Right lobe of liver (tissue), 4 donors: ENCODE data around the gene SYAP1.

Experiments
- POLR2A ChIP-seq: fragments of 450-650 bp; IDR thresholded peaks from one replicate; pipeline ENCODE4 v1.6.1; 2017; ENCODE audit warnings: antibody characterized with exemption, mild to moderate bottlenecking
- TF ChIP-seq, protein P1 (sequence below), 4 donors: fragments of 200-600 bp in 3 of 4; fragments of 450-650 bp in 1 of 4; IDR thresholded peaks; one replicate each; pipeline versions ENCODE4 v1.5.1 to v1.8.0; 2016 to 2022; ENCODE audit warnings: antibody characterized with exemption in 4 of 4, mild to moderate bottlenecking in 2 of 4
- donor health status: DM: no; HTN: no; CAD: no.
- donor health status: DM: no; HTN: no; CAD: no.
- donor health status: DM: no; HTN: yes; CAD: no.

DNA sequence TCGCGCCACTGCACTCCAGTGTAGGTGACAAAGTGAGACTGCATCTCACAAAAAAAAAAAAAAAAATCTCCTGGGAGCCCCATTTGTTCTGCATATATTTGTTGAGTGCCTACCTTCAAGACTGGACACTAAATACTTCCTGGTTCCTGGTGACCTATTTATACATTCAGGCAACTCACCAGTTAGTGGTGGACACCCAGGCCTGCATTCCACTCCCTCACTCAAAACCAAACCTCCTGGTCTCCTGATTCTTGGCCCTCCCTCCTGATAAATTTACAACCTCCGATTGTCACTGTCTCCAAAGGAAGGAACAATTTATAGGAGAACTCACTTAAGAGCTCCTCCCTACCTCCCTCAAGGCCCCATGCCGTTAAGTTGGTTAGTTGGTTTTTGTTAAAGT lies 3.1 kb downstream of the SYAP1 start:
- TF ChIP-seq POLR2A = no peak
- TF ChIP-seq, protein P1, sequence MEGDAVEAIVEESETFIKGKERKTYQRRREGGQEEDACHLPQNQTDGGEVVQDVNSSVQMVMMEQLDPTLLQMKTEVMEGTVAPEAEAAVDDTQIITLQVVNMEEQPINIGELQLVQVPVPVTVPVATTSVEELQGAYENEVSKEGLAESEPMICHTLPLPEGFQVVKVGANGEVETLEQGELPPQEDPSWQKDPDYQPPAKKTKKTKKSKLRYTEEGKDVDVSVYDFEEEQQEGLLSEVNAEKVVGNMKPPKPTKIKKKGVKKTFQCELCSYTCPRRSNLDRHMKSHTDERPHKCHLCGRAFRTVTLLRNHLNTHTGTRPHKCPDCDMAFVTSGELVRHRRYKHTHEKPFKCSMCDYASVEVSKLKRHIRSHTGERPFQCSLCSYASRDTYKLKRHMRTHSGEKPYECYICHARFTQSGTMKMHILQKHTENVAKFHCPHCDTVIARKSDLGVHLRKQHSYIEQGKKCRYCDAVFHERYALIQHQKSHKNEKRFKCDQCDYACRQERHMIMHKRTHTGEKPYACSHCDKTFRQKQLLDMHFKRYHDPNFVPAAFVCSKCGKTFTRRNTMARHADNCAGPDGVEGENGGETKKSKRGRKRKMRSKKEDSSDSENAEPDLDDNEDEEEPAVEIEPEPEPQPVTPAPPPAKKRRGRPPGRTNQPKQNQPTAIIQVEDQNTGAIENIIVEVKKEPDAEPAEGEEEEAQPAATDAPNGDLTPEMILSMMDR (IDR thresholded peaks at IDR 0.05) = no peak
